ENCODE data around the gene RAF1.

- no peak for TF ChIP-seq RAD21 (conservative IDR thresholded peaks at IDR 0.05 in 1 of 2, IDR thresholded peaks at IDR 0.05 in 1 of 2)
- no peak for TF ChIP-seq CTCF (IDR thresholded peaks at IDR 0.05)
- no peak for TF ChIP-seq MAFK (IDR thresholded peaks at IDR 0.05; ENCODE audit: partially characterized antibody)
- TF ChIP-seq RNF2 (IDR thresholded peaks at IDR 0.05; ENCODE audit: borderline replicate concordance, low read depth) = no peak
- TF ChIP-seq EP300 (IDR thresholded peaks at IDR 0.05) = no peak
- TF ChIP-seq HMGXB4 (CRISPR knock-in tag; IDR thresholded peaks at IDR 0.05; ENCODE audit: borderline replicate concordance) = no peak
- TF ChIP-seq PBX3 (IDR thresholded peaks at IDR 0.05) = no peak
Measured at GRCh38 chr3:12700800-12701199, 36.9 kb upstream of the RAF1 start.

Data from A549 (cell line).